Fibroblast of skin of left biceps (primary cell): ENCODE data around the gene HTT-AS.

ENCODE experiments used
- DNase-seq, 2 experiments: peaks; one replicate each; pipeline ENCODE4 v3.0.0-alpha.2; 2013; ENCODE audit warnings: low read depth in 2 of 2

The HTT-AS gene

GRCh38 chr4:3030566-3031356, 43.6 kb downstream of the HTT-AS start:
- DNase-seq: no peak

- no peak for DNase-seq
These were observed 44.9 kb downstream of the HTT-AS start for GRCh38 chr4:3029464-3029863.

GRCh38 chr4:3026540-3026939, 47.8 kb downstream of the HTT-AS start:
- no peak for DNase-seq

- DNase-seq: no peak
These were observed 48.5 kb downstream of the HTT-AS start for GRCh38 chr4:3025881-3026280.

GRCh38 chr4:3022651-3023050, 51.7 kb downstream of the HTT-AS start:
- no peak for DNase-seq

GRCh38 chr4:3022112-3022511, 52.2 kb downstream of the HTT-AS start:
- DNase-seq: no peak

GRCh38 chr4:3021627-3022026, 52.7 kb downstream of the HTT-AS start:
- DNase-seq: no peak

GRCh38 chr4:3021127-3021526, 53.2 kb downstream of the HTT-AS start:
- DNase-seq: no peak

- no peak for DNase-seq
These were observed 55.0 kb downstream of the HTT-AS start for GRCh38 chr4:3019145-3019846.

- DNase-seq: peak; percentile 36 to 49
These were observed 56.8 kb downstream of the HTT-AS start for GRCh38 chr4:3017504-3017903.

- no peak for DNase-seq
These were observed 57.4 kb downstream of the HTT-AS start for GRCh38 chr4:3016961-3017360.

- no peak for DNase-seq
These were observed 60.4 kb downstream of the HTT-AS start for GRCh38 chr4:3013839-3014350.
